ENCODE data around the gene LORICRIN. TPM values are rescaled to one million over a fixed set of nuclear protein-coding genes. Genes with fewer than 3 reads are reported as not detected.

The LORICRIN gene
- total RNA-seq, 4 donors from 2014 or later: not detected

- no peak for TF ChIP-seq POLR2A (IDR thresholded peaks at IDR 0.05)
- TF ChIP-seq CTCF (IDR thresholded peaks at IDR 0.05): no peak
- H3K9me3 ChIP-seq: no peaks in the 10 kb centered on the region
- H3K4me3 ChIP-seq: no peak overlapping the region
- DNase-seq: no peak
- no peaks in the 10 kb centered on the region for H3K4me1 ChIP-seq
- H3K36me3 ChIP-seq: no peaks in the 10 kb centered on the region
- no peak overlapping the region for H3K27ac ChIP-seq
- no peaks in the 10 kb centered on the region for H3K27me3 ChIP-seq
These were observed 32.7 kb downstream of the LORICRIN start for GRCh38 chr1:153292185-153292584.

- TF ChIP-seq CTCF (IDR thresholded peaks at IDR 0.05): no peak
- no peak for TF ChIP-seq POLR2A (IDR thresholded peaks at IDR 0.05)
- H3K27ac ChIP-seq: no peak overlapping the region
- H3K36me3 ChIP-seq: no peaks in the 10 kb centered on the region
- H3K4me3 ChIP-seq: no peak overlapping the region
- no peaks in the 10 kb centered on the region for H3K9me3 ChIP-seq
- no peaks in the 10 kb centered on the region for H3K27me3 ChIP-seq
- no peak for DNase-seq
- H3K4me1 ChIP-seq: no peaks in the 10 kb centered on the region
These were observed 33.4 kb downstream of the LORICRIN start for GRCh38 chr1:153292740-153293479.

GRCh38 chr1:153293480-153293775, 33.9 kb downstream of the LORICRIN start:
- TF ChIP-seq CTCF (IDR thresholded peaks at IDR 0.05): no peak
- TF ChIP-seq POLR2A (IDR thresholded peaks at IDR 0.05): no peak
- no peak for DNase-seq
- H3K27me3 ChIP-seq: no peaks in the 10 kb centered on the region
- no peaks in the 10 kb centered on the region for H3K36me3 ChIP-seq
- no peaks in the 10 kb centered on the region for H3K4me1 ChIP-seq
- H3K9me3 ChIP-seq: no peaks in the 10 kb centered on the region
- no peak overlapping the region for H3K27ac ChIP-seq
- H3K4me3 ChIP-seq: no peak overlapping the region

GRCh38 chr1:153293851-153294250, 34.4 kb downstream of the LORICRIN start:
- TF ChIP-seq POLR2A (IDR thresholded peaks at IDR 0.05) (no peak), CTCF (IDR thresholded peaks at IDR 0.05) (no peak)
- no peaks in the 10 kb centered on the region for H3K27me3 ChIP-seq
- H3K4me1 ChIP-seq: no peaks in the 10 kb centered on the region
- no peak for DNase-seq
- H3K27ac ChIP-seq: no peak overlapping the region
- no peaks in the 10 kb centered on the region for H3K9me3 ChIP-seq
- H3K36me3 ChIP-seq: no peaks in the 10 kb centered on the region
- H3K4me3 ChIP-seq: no peak overlapping the region

GRCh38 chr1:153302308-153302707, 42.8 kb downstream of the LORICRIN start:
- H3K4me1 ChIP-seq: no peaks in the 10 kb centered on the region
- DNase-seq: no peak

More at GRCh38 chr1:153302308-153302707, 42.8 kb downstream of the LORICRIN start:
- H3K27ac ChIP-seq: no peak overlapping the region
- TF ChIP-seq CTCF (IDR thresholded peaks at IDR 0.05) (no peak), POLR2A (IDR thresholded peaks at IDR 0.05) (no peak)
- H3K9me3 ChIP-seq: no peaks in the 10 kb centered on the region
- no peaks in the 10 kb centered on the region for H3K36me3 ChIP-seq
- H3K27me3 ChIP-seq: no peaks in the 10 kb centered on the region
- no peak overlapping the region for H3K4me3 ChIP-seq

Measured in Peyer's patch (tissue), 4 donors.